Liver (tissue), 9 donors: ENCODE results near the gene PRKD3. TPM values are rescaled to one million over a fixed set of nuclear protein-coding genes. Genes with fewer than 3 reads are reported as not detected.

Source experiments
- DNase-seq: peaks from one replicate; pipeline ENCODE4 v3.0.0-alpha.2; 2017; ENCODE audit warnings: low spot score
- H3K27ac ChIP-seq, 2 donors: one replicate each; pipeline ENCODE4 v1.7.0; 2013; ENCODE audit warnings: inconsistent platforms in 2 of 2, low read length in 2 of 2, control low read depth in 1 of 2, low read depth in 1 of 2, mild to moderate bottlenecking in 1 of 2
- H3K27me3 ChIP-seq, 4 donors: one replicate each; pipeline versions ENCODE4 v1.6.1 to v1.7.0; 2013; ENCODE audit warnings: low read length in 3 of 4, inconsistent platforms in 1 of 4, mild to moderate bottlenecking in 1 of 4, moderate library complexity in 1 of 4; ENCODE audit not compliant: control insufficient read depth in 4 of 4, insufficient read depth in 4 of 4
- H3K36me3 ChIP-seq, 4 donors: one replicate each; pipeline versions ENCODE4 v1.6.1 to v1.7.0; 2013; ENCODE audit warnings: low read length in 3 of 4, mild to moderate bottlenecking in 3 of 4, low read depth in 1 of 4, moderate library complexity in 1 of 4; ENCODE audit not compliant: control insufficient read depth in 4 of 4, insufficient read depth in 3 of 4
- H3K4me1 ChIP-seq, 4 donors: one replicate each; pipeline versions ENCODE4 v1.6.1 to v1.7.0; 2013; ENCODE audit warnings: low read length in 3 of 4, mild to moderate bottlenecking in 3 of 4, moderate library complexity in 1 of 4; ENCODE audit not compliant: control insufficient read depth in 4 of 4, insufficient read depth in 4 of 4
- H3K4me3 ChIP-seq, 3 donors: one replicate each; pipeline versions ENCODE4 v1.6.1 to v1.7.0; 2013; ENCODE audit warnings: low read length in 3 of 3, control low read depth in 1 of 3, low read depth in 1 of 3, mild to moderate bottlenecking in 1 of 3
- H3K9ac ChIP-seq, 2 donors: one replicate each; pipeline ENCODE4 v1.7.0; 2013; ENCODE audit warnings: low read length in 2 of 2, mild to moderate bottlenecking in 2 of 2, moderate library complexity in 2 of 2, control low read depth in 1 of 2, low read depth in 1 of 2
- H3K9me3 ChIP-seq, 4 donors: one replicate each; pipeline versions ENCODE4 v1.6.1 to v1.7.0; 2013; ENCODE audit warnings: low read length in 3 of 4; ENCODE audit not compliant: control insufficient read depth in 4 of 4
- CTCF ChIP-seq: fragments of 150-350 bp; IDR thresholded peaks from 2 replicates; pipeline ENCODE4 v1.5.1; 2017; ENCODE audit warnings: improper control_type of control experiment, low read depth, low read length; ENCODE audit not compliant: missing input control
- EGR1 ChIP-seq, 2 donors: IDR thresholded peaks; 2 replicates each; pipeline ENCODE4 v1.6.1; 2016 to 2018; ENCODE audit warnings: antibody characterized with exemption in 2 of 2, low read depth in 2 of 2
- FOXA1 ChIP-seq: IDR thresholded peaks from 2 replicates; pipeline ENCODE4 v1.6.1; 2016; ENCODE audit warnings: antibody characterized with exemption
- GABPA ChIP-seq, 2 donors: IDR thresholded peaks in 1 of 2; conservative IDR thresholded peaks in 1 of 2; 2 replicates each; pipeline ENCODE4 v1.6.1; 2016; ENCODE audit warnings: antibody characterized with exemption in 2 of 2, mild to moderate bottlenecking in 1 of 2, moderate library complexity in 1 of 2
- MAX ChIP-seq: IDR thresholded peaks from 2 replicates; pipeline ENCODE4 v1.6.1; 2016; ENCODE audit warnings: antibody characterized with exemption
- NR2F2 ChIP-seq: IDR thresholded peaks from 2 replicates; pipeline ENCODE4 v1.6.1; 2016; ENCODE audit warnings: antibody characterized with exemption
- RAD21 ChIP-seq, 2 donors: IDR thresholded peaks; 2 replicates each; pipeline ENCODE4 v1.6.1; 2016; ENCODE audit warnings: antibody characterized with exemption in 2 of 2, mild to moderate bottlenecking in 2 of 2
- REST ChIP-seq: IDR thresholded peaks from 2 replicates; pipeline ENCODE4 v1.6.1; 2016; ENCODE audit warnings: antibody characterized with exemption, mild to moderate bottlenecking
- RXRA ChIP-seq, 2 donors: IDR thresholded peaks; 2 replicates each; pipeline ENCODE4 v1.6.1; 2017 to 2018; ENCODE audit warnings: antibody characterized with exemption in 2 of 2, mild to moderate bottlenecking in 1 of 2
- SP1 ChIP-seq: IDR thresholded peaks from 2 replicates; pipeline ENCODE4 v1.6.1; 2018; ENCODE audit warnings: antibody characterized with exemption, mild to moderate bottlenecking
- TAF1 ChIP-seq: conservative IDR thresholded peaks from 2 replicates; pipeline ENCODE4 v1.6.1; 2016; ENCODE audit warnings: antibody characterized with exemption, mild to moderate bottlenecking
- YY1 ChIP-seq: IDR thresholded peaks from 2 replicates; pipeline ENCODE4 v1.6.1; 2016; ENCODE audit warnings: antibody characterized with exemption, mild to moderate bottlenecking
- ZBTB33 ChIP-seq: IDR thresholded peaks from 2 replicates; pipeline ENCODE4 v1.6.1; 2016; ENCODE audit warnings: antibody characterized with exemption
- WGBS: extraction: QIAGEN DNeasy Blood & Tissue Kit; methylation state at CpG from one replicate; pipeline ENCODE4 v1.1.7; 2013; 5-methylcytosine and 5-hydroxymethylcytosine counted together
- polyA plus RNA-seq, 2 donors: library from polyadenylated mRNA; stranded (reverse) in 1 of 2; unstranded in 1 of 2; fragments of 200-250 nt in 1 of 2; fragments of >200 nt in 1 of 2; fragmentation: Nextera tagmentation in 1 of 2; extraction: Ambion mirVana in 1 of 2; gene quantifications; one replicate each; pipeline versions ENCODE4 v1.2.1 to v1.2.3, GENCODE V29; 2013 to 2015
- total RNA-seq, 2 donors: library from RNA; depleted of rRNA; stranded (reverse); fragments of >200 nt; gene quantifications; one replicate each; pipeline ENCODE4 v1.2.3, GENCODE V29; 2014
- donor health status: healthy.
- donor health status: healthy.
- donor health status: healthy.
- donor health status: healthy.
- donor health status: healthy.

The PRKD3 gene
- total and polyA plus RNA-seq, 4 donors: 4.4 to 19.7 (median 8.1) TPM

- Histone ChIP-seq H3K27me3 (no peaks in the 10 kb centered on the region), H3K27ac (no peak overlapping the region), H3K4me1 (no peaks in the 10 kb centered on the region), H3K9me3 (no peaks in the 10 kb centered on the region), H3K9ac (no peak overlapping the region), H3K36me3 (no peaks in the 10 kb centered on the region), H3K4me3 (no peak overlapping the region)
- TF ChIP-seq RXRA (IDR thresholded peaks at IDR 0.05) (no peak), SP1 (no peak), MAX (no peak), CTCF (no peak), NR2F2 (no peak), RAD21 (IDR thresholded peaks at IDR 0.05) (no peak), GABPA (IDR thresholded peaks at IDR 0.05 in 1 of 2, conservative IDR thresholded peaks at IDR 0.05 in 1 of 2) (no peak)
- DNase-seq: no peak
- WGBS: 72% methylated on average over 2 of the region's 2 CpGs
These were observed 8.6 kb upstream of the PRKD3 start for GRCh38 chr2:37333256-37333655.

- Histone ChIP-seq H3K9ac (no peak overlapping the region), H3K27me3 (no peaks in the 10 kb centered on the region), H3K36me3 (no peaks in the 10 kb centered on the region), H3K9me3 (no peaks in the 10 kb centered on the region), H3K4me1 (no peaks in the 10 kb centered on the region), H3K4me3 (no peak overlapping the region), H3K27ac (no peak overlapping the region)
- no peak for DNase-seq
- WGBS: 69% methylated on average over 3 of the region's 3 CpGs
- TF ChIP-seq TAF1: no peak
- TF ChIP-seq ZBTB33: no peak
- no peak for TF ChIP-seq REST
These were observed 7.9 kb upstream of the PRKD3 start for GRCh38 chr2:37332560-37332959.

GRCh38 chr2:37330681-37331080, 6.0 kb upstream of the PRKD3 start:
- H3K9ac ChIP-seq: no peak overlapping the region
- H3K27ac ChIP-seq: no peak overlapping the region
- no peaks in the 10 kb centered on the region for H3K27me3 ChIP-seq
- DNase-seq: no peak
- H3K9me3 ChIP-seq: no peaks in the 10 kb centered on the region
- H3K36me3 ChIP-seq: no peaks in the 10 kb centered on the region
- TF ChIP-seq GABPA (IDR thresholded peaks at IDR 0.05 in 1 of 2, conservative IDR thresholded peaks at IDR 0.05 in 1 of 2) (no peak), YY1 (no peak), EGR1 (IDR thresholded peaks at IDR 0.05; ENCODE audit: low read depth in 2 of 2) (no peak), FOXA1 (no peak), NR2F2 (no peak)
- no peak overlapping the region for H3K4me3 ChIP-seq
- H3K4me1 ChIP-seq: peaks cover 0 to 8% (median 5%) of the 10 kb centered on the region in 4 donors
